Measurements from ENCODE around the gene SLIT3.

DNA sequence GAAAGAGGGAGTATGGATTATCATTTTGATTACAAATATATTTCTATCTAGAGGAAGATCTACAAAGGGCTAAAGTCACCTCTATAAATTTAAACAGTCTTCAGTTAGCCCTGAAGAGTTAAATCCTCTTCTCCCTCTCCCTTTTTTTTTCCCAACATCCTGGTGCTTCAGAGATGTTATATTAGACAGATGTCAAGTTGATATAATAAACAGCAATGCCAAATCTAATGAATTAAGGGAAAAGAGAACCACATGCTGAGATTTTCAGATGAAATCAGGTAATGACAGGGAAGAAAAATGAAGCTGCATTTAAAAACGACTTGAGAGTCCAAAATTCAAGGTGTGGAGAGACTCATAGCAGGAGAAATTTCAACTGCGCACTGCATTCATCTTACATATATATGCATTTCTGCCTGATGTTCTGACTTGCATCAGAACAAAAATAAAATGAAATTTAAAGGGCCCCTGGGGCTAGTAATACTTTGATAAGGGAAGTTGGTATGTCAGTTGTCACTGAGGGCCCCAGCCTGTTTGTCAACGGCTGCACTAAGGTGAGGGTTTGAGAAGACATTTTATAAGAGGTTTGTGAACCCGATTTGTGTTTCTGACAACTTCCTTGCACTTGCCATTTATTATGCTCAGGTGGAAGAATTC, 382.9 kb downstream of the SLIT3 start:
- TF ChIP-seq, protein P1, sequence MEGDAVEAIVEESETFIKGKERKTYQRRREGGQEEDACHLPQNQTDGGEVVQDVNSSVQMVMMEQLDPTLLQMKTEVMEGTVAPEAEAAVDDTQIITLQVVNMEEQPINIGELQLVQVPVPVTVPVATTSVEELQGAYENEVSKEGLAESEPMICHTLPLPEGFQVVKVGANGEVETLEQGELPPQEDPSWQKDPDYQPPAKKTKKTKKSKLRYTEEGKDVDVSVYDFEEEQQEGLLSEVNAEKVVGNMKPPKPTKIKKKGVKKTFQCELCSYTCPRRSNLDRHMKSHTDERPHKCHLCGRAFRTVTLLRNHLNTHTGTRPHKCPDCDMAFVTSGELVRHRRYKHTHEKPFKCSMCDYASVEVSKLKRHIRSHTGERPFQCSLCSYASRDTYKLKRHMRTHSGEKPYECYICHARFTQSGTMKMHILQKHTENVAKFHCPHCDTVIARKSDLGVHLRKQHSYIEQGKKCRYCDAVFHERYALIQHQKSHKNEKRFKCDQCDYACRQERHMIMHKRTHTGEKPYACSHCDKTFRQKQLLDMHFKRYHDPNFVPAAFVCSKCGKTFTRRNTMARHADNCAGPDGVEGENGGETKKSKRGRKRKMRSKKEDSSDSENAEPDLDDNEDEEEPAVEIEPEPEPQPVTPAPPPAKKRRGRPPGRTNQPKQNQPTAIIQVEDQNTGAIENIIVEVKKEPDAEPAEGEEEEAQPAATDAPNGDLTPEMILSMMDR (IDR thresholded peaks at IDR 0.05 in 2 of 3, conservative IDR thresholded peaks at IDR 0.05 in 1 of 3; ENCODE audit: borderline replicate concordance in 1 of 3, insufficient read depth in 1 of 3, low read depth in 2 of 3, low read length in 2 of 3): no peak
- TF ChIP-seq, protein P2, sequence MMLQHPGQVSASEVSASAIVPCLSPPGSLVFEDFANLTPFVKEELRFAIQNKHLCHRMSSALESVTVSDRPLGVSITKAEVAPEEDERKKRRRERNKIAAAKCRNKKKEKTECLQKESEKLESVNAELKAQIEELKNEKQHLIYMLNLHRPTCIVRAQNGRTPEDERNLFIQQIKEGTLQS (IDR thresholded peaks at IDR 0.05): no peak
- TF ChIP-seq POLR2A (IDR thresholded peaks at IDR 0.05; ENCODE audit: borderline replicate concordance, extremely low read depth, insufficient read depth, insufficient read length): no peak

All from HCT116 (cell line).